PFSK-1 (cell line): ENCODE data around the gene SF3A2.

ENCODE experiments used
- POLR2AphosphoS5 ChIP-seq: IDR thresholded peaks from 2 replicates; pipeline ENCODE4 v1.6.1; 2012; ENCODE audit warnings: low read depth, mild to moderate bottlenecking, control low read depth, low read length, moderate library complexity
- REST ChIP-seq, 2 experiments: IDR thresholded peaks; 2 replicates each; pipeline versions ENCODE4 v1.6.1 to v1.8.0; 2011 to 2012; ENCODE audit warnings: low read depth in 2 of 2, low read length in 2 of 2, control low read depth in 1 of 2, inconsistent platforms in 1 of 2, mild to moderate bottlenecking in 1 of 2, moderate library complexity in 1 of 2; ENCODE audit not compliant: insufficient read depth in 1 of 2
- TAF1 ChIP-seq: IDR thresholded peaks from 2 replicates; pipeline ENCODE4 v1.6.1; 2012; ENCODE audit warnings: low read length, control low read depth, borderline replicate concordance; ENCODE audit not compliant: insufficient read depth

- TF ChIP-seq POLR2AphosphoS5 (no peak), REST (IDR thresholded peaks at IDR 0.05; ENCODE audit: insufficient read depth in 1 of 2, low read depth in 2 of 2, low read length in 2 of 2) (no peak), TAF1 (no peak)
Observed at GRCh38 chr19:2226840-2227360, 9.7 kb upstream of the SF3A2 start.
